Measurements from ENCODE around the gene PLEKHG4. TPM values are rescaled to one million over a fixed set of nuclear protein-coding genes. Genes with fewer than 3 reads are reported as not detected.

Gene PLEKHG4, protein sequence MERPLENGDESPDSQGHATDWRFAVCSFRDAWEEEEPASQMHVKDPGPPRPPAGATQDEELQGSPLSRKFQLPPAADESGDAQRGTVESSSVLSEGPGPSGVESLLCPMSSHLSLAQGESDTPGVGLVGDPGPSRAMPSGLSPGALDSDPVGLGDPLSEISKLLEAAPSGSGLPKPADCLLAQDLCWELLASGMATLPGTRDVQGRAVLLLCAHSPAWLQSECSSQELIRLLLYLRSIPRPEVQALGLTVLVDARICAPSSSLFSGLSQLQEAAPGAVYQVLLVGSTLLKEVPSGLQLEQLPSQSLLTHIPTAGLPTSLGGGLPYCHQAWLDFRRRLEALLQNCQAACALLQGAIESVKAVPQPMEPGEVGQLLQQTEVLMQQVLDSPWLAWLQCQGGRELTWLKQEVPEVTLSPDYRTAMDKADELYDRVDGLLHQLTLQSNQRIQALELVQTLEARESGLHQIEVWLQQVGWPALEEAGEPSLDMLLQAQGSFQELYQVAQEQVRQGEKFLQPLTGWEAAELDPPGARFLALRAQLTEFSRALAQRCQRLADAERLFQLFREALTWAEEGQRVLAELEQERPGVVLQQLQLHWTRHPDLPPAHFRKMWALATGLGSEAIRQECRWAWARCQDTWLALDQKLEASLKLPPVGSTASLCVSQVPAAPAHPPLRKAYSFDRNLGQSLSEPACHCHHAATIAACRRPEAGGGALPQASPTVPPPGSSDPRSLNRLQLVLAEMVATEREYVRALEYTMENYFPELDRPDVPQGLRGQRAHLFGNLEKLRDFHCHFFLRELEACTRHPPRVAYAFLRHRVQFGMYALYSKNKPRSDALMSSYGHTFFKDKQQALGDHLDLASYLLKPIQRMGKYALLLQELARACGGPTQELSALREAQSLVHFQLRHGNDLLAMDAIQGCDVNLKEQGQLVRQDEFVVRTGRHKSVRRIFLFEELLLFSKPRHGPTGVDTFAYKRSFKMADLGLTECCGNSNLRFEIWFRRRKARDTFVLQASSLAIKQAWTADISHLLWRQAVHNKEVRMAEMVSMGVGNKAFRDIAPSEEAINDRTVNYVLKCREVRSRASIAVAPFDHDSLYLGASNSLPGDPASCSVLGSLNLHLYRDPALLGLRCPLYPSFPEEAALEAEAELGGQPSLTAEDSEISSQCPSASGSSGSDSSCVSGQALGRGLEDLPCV
- total RNA-seq = 23.3 TPM

DNA sequence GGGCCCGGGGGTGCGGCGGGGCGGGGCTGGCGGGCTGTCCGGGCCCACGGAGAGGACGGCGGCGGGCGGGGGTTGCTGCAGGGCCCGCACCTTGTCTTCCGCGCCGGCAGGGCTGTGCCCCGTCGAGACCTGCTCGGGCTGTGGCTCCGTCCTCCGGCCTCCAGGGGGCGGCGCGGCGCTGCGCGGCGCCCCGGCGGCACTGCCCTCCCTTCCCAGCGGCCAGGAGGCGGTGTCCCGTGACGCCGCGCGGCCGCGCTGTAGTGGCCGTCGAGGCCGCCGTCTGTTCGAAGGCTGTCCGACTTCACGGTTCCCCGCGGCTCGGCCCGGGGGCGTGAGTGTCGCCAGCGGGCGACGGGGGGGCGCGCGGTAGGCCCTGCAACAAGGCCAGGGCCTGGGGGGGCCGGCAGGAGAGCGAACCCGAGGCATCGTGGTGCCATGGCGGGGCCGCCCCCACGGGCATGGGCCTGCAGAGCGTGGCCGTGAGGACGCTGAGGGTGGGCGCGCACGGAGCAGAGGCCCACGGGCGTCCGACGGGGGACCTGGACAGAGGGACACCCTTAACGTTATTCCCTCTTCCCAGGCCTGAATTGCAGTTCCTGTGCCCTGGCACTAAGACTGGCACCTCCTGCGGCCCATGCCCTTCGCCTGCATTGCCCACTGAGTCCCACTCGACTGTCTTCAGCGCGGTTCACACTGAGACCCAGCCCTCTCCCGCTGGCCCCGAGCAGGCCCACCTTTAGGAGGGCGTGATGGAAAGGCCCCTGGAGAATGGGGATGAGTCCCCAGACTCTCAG, at the start of gene PLEKHG4:
PLEKHG4 (plus strand) TSS at position 237 of the 794 bp plus-strand sequence; CDS start at position 750, 513 bp downstream.

DNA sequence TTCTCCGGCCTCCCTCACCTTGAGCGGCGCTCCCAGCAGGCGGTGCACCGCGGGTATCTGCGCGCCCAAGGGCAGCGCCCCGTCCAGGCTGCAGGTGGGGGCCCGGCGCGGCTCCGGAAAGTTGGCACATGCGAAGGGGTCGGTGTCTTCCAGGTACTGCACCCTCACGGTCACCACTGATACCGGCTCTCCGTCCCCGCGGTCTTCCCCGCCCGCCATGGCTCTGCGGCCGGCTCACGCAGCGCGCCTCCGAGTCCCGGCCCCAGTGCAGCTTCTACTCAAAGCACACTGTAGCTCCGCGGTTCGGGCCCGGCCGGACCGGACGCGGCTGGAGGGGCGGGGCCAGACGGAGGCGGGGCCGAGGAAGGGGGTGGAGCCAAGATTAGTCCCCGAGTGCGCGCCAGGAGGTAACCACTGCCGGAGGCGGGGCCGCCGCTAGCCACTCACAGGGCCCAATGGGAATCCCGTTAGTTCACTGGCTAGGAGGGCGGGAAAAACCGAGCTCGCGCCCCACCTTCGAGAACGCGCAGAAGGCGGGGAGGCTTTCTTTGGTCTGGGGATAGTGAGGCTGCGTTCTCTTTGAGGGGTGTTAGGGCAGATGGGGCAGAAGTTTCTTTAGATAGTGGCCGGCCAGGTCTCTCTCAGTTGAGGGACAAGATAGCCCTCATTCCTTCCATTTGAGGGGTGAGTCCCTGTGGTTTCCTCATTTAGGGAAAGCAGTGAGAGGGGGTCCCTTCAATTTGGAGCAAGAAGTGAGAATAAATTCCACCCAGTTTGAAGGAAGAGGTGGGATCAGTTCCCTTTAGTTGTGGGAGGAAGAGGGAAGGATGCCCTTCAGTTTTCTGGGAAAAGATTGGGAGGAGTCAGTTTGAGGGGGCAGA, 31.9 kb upstream of the PLEKHG4 start, which contains the start of gene FHOD1:
FHOD1 (minus strand) TSS at position 290 of the 881 bp plus-strand sequence; CDS start at position 219, 71 bp downstream.

DNA sequence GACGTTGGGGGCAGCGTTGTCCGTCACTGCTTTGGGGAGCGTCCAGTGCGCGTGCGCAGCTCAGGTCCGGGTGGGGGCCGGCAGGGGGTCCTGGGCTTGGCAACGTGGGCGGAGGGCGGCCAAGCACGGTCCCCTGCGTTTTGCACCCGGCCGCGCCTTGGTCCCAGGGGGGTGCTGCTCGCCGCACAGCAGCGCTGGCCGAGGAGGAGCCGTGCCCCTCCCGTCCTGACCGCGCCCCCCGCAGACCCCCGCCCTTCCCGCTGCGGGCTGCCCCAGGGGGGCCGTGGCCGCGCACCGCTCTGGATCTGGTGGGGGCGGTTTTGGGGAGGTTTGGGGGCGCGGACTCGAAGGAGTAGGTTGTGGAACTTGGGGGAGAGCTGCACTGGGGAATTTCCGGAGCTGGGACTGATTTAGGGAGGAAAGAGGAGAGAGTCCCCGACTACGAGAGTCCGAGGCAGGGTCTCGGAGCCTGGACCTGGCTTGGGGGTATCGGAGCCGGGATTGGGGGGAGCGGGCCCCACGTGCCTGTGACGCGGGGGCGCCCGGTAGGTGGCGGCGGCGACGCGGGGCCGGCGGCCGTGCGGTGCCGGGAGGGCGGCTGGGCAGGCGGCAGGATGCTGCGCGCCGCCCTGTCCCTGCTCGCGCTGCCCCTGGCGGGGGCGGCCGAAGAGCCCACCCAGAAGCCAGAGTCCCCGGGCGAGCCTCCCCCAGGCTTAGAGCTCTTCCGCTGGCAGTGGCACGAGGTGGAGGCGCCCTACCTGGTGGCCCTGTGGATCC, 30.7 kb upstream of the PLEKHG4 start, which contains the start of gene SLC9A5:
SLC9A5 (plus strand) TSS at position 579 of the 777 bp plus-strand sequence; CDS start at position 615, 36 bp downstream.

DNA sequence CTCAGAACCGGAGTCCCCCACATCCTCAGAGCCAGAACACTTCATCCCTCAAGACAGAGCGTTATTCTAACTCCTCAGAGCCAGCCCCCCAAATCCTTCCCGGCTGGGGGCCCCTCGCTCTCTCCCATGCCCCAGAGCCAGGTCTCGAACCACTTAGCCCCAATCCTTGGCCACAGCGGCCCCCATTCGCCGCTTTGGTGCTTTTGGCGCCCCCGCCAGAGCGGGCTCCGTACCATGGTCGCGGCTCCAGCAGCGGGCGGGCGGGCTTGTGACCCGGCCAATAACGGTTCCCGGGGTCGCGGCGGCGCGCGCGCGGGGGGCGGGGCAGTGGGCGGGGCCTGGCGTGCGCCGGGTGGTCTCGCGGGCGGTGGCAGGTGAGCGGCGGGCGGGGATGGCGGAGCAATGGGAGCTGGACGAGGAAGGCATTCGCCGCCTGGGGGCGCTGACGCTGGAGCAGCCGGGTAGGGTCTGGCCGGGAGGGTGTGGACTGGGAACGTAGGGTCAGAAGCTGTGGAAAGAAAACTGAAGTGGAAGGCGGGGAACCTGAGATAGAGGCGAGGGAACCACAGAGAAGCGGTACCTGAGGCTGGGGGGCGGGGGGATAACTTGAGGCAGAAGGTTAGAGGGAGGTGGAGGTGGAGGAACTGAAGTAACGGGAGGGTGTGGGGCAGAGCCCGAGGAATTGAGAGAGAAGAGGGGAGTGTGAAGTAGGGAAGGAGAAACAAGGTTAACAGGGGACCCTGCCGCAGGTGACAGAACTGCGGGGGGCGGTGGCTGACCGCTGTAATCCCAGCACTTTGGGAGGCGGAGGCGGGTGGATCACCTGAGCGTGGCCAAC, 47.4 kb downstream of the PLEKHG4 start, which contains the start of the genes KCTD19 and LRRC36:
KCTD19 (minus strand) TSS at position 270 of the 838 bp plus-strand sequence; CDS start at position 236, 34 bp downstream.
LRRC36 (plus strand) TSS at position 344 of the 838 bp plus-strand sequence; CDS start at position 392, 48 bp downstream.

Other genes with a start within 250 kb of the PLEKHG4 start
- gene PHAF1, start 169.6 kb upstream of the PLEKHG4 start, total RNA-seq = 28.2 TPM
- gene B3GNT9, start 128.5 kb upstream of the PLEKHG4 start, total RNA-seq = 26.2 TPM
- gene TRADD, start 119.6 kb upstream of the PLEKHG4 start, total RNA-seq = 6.3 TPM
- gene FBXL8, start 119.6 kb upstream of the PLEKHG4 start, total RNA-seq = 7.9 TPM
- gene HSF4, start 114.8 kb upstream of the PLEKHG4 start, total RNA-seq = 33.2 TPM
- 12.4 TPM for gene NOL3, start 109.0 kb upstream of the PLEKHG4 start, total RNA-seq
- gene MATCAP1, start 95.6 kb upstream of the PLEKHG4 start, total RNA-seq = 44.2 TPM
- 3.9 TPM for gene EXOC3L1, start 89.4 kb upstream of the PLEKHG4 start, total RNA-seq
- gene E2F4, start 87.4 kb upstream of the PLEKHG4 start, total RNA-seq = 39.0 TPM
- 1.4 TPM for gene ELMO3, start 80.4 kb upstream of the PLEKHG4 start, total RNA-seq
- gene TMEM208, start 52.4 kb upstream of the PLEKHG4 start, total RNA-seq = 26.4 TPM
- 13.1 TPM for gene FHOD1, start 32.1 kb upstream of the PLEKHG4 start, total RNA-seq
- gene SLC9A5, start 30.6 kb upstream of the PLEKHG4 start, total RNA-seq = 1.0 TPM
- gene KCTD19, start 47.2 kb downstream of the PLEKHG4 start, total RNA-seq = 0.44 TPM
- gene LRRC36, start 47.3 kb downstream of the PLEKHG4 start, total RNA-seq = 1.5 TPM
- gene TPPP3, start 114.0 kb downstream of the PLEKHG4 start, total RNA-seq = 52.7 TPM
- 11.1 TPM for gene ZDHHC1, start 136.9 kb downstream of the PLEKHG4 start, total RNA-seq
- 4.3 TPM for gene HSD11B2, start 151.6 kb downstream of the PLEKHG4 start, total RNA-seq
- gene ATP6V0D1, start 201.6 kb downstream of the PLEKHG4 start, total RNA-seq = 136 TPM
- not detected for gene AGRP, start 204.0 kb downstream of the PLEKHG4 start, total RNA-seq
- gene RIPOR1, start 249.3 kb downstream of the PLEKHG4 start, total RNA-seq = 101 TPM

Measured in camera-type eye (tissue), 1 donor.